ENCODE data around the gene TBC1D8. TPM values are rescaled to one million over a fixed set of nuclear protein-coding genes. Genes with fewer than 3 reads are reported as not detected.

Gene TBC1D8
- total and polyA plus RNA-seq, 2 of the 13 experiments (the other 11 are each of a cell fraction or from before 2014, with no cell fraction given) = 45.1 to 95.4 TPM

DNA sequence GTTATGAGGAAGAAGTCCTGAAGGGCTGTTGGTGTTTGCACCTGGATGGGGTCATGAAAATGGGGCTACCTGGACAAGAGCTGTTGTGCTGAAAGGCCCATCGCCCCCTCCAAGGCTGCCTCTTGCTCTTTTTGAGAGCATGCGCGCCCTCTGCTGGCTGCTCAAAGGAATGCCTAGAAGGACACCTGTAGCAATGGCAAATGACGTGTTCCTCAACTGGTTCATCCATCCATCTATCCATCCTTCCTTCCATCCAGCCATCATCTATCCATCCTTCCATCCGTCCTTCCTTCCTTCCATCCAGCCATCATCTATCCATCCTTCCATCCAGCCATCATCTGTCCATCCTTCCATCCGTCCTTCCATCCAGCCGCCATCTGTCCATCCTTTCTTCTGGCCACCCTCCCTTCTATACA, 166.3 kb downstream of the TBC1D8 start (continued):
- no peak; the same call in 1 of the 2 replicates for TF ChIP-seq ZSCAN31 (CRISPR knock-in tag; IDR thresholded peaks at IDR 0.05; ENCODE audit: low read depth)
- TF ChIP-seq SMC3 (IDR thresholded peaks at IDR 0.05; ENCODE audit: low read length) = peak; percentile 97
- peak; percentile 34; the same call in 1 of the 2 replicates for TF ChIP-seq LCORL (IDR thresholded peaks at IDR 0.05)
- no peak for TF ChIP-seq LCORL (CRISPR knock-in tag; IDR thresholded peaks at IDR 0.05)
- TF ChIP-seq ZNF350 (CRISPR knock-in tag; IDR thresholded peaks at IDR 0.05; ENCODE audit: borderline replicate concordance, low read depth) = peak; percentile 55; the same call in 1 of the 2 replicates
- 0 out of 2 replicates have a peak, but pooled peaks have one; percentile 23 for TF ChIP-seq CBX5 (CRISPR knock-in tag; IDR thresholded peaks at IDR 0.05; ENCODE audit: borderline replicate concordance)
- TF ChIP-seq NONO (IDR thresholded peaks at IDR 0.05) = peak; percentile 80; the same call in 1 of the 2 replicates
- no peak for TF ChIP-seq NONO (CRISPR knock-in tag; conservative IDR thresholded peaks at IDR 0.05)
- TF ChIP-seq KDM3A (CRISPR knock-in tag; IDR thresholded peaks at IDR 0.05; ENCODE audit: low read depth) = 0 out of 2 replicates have a peak, but pooled peaks have one; percentile 24
- TF ChIP-seq RNF2 (conservative IDR thresholded peaks at IDR 0.05; ENCODE audit: low read depth) = no peak
- 0 out of 2 replicates have a peak, but pooled peaks have one; percentile 5 for TF ChIP-seq FOXP1 (IDR thresholded peaks at IDR 0.05)
- no peak for TF ChIP-seq FOXP1 (CRISPR knock-in tag; IDR thresholded peaks at IDR 0.05)
- TF ChIP-seq CSRNP1 (CRISPR knock-in tag; IDR thresholded peaks at IDR 0.05) = no peak
- TF ChIP-seq, protein P1, sequence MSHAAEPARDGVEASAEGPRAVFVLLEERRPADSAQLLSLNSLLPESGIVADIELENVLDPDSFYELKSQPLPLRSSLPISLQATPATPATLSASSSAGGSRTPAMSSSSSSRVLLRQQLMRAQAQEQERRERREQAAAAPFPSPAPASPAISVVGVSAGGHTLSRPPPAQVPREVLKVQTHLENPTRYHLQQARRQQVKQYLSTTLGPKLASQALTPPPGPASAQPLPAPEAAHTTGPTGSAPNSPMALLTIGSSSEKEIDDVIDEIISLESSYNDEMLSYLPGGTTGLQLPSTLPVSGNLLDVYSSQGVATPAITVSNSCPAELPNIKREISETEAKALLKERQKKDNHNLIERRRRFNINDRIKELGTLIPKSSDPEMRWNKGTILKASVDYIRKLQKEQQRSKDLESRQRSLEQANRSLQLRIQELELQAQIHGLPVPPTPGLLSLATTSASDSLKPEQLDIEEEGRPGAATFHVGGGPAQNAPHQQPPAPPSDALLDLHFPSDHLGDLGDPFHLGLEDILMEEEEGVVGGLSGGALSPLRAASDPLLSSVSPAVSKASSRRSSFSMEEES (CRISPR knock-in tag; IDR thresholded peaks at IDR 0.05) = 0 out of 2 replicates have a peak, but pooled peaks have one; percentile 17
- TF ChIP-seq NFKBIZ (CRISPR knock-in tag; IDR thresholded peaks at IDR 0.05) = 0 out of 2 replicates have a peak, but pooled peaks have one; percentile 41
- TF ChIP-seq TSC22D2 (CRISPR knock-in tag; IDR thresholded peaks at IDR 0.05; ENCODE audit: borderline replicate concordance) = 0 out of 2 replicates have a peak, but pooled peaks have one; percentile 78
- TF ChIP-seq ZBTB33 (CRISPR knock-in tag; IDR thresholded peaks at IDR 0.05) = 0 out of 2 replicates have a peak, but pooled peaks have one; percentile 8
- peak; percentile 55 for TF ChIP-seq PHF5A (CRISPR knock-in tag; IDR thresholded peaks at IDR 0.05; ENCODE audit: low read depth, unreplicated experiment)
- TF ChIP-seq RXRB (CRISPR knock-in tag; IDR thresholded peaks at IDR 0.05; ENCODE audit: borderline replicate concordance) = peak; percentile 45; the same call in 1 of the 2 replicates
- TF ChIP-seq, protein P2, sequence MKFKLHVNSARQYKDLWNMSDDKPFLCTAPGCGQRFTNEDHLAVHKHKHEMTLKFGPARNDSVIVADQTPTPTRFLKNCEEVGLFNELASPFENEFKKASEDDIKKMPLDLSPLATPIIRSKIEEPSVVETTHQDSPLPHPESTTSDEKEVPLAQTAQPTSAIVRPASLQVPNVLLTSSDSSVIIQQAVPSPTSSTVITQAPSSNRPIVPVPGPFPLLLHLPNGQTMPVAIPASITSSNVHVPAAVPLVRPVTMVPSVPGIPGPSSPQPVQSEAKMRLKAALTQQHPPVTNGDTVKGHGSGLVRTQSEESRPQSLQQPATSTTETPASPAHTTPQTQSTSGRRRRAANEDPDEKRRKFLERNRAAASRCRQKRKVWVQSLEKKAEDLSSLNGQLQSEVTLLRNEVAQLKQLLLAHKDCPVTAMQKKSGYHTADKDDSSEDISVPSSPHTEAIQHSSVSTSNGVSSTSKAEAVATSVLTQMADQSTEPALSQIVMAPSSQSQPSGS (CRISPR knock-in tag; IDR thresholded peaks at IDR 0.05) = 0 out of 2 replicates have a peak, but pooled peaks have one; percentile 29
- TF ChIP-seq ZNF598 (CRISPR knock-in tag; IDR thresholded peaks at IDR 0.05; ENCODE audit: borderline replicate concordance) = peak; percentile 63; the same call in 1 of the 2 replicates
- TF ChIP-seq ELF3 (CRISPR knock-in tag; IDR thresholded peaks at IDR 0.05) = peak; percentile 50; the same call in 1 of the 2 replicates
- 0 out of 2 replicates have a peak, but pooled peaks have one; percentile 30 for TF ChIP-seq SOX6 (IDR thresholded peaks at IDR 0.05)
- no peak for TF ChIP-seq SOX6 (CRISPR knock-in tag; IDR thresholded peaks at IDR 0.05)
- TF ChIP-seq FOXK2 (IDR thresholded peaks at IDR 0.05) = 0 out of 2 replicates have a peak, but pooled peaks have one; percentile 19
- 0 out of 2 replicates have a peak, but pooled peaks have one; percentile 22 for TF ChIP-seq SAP130 (CRISPR knock-in tag; IDR thresholded peaks at IDR 0.05; ENCODE audit: low read depth)
- no peak for TF ChIP-seq NR2F2 (IDR thresholded peaks at IDR 0.05; ENCODE audit: borderline replicate concordance, low read depth)

Data from HepG2 (cell line).